Suprapubic skin (tissue), 4 donors: ENCODE data around the gene PEMT.

Experiments used
- POLR2A ChIP-seq, 2 donors: fragments of 450-650 bp; IDR thresholded peaks; one replicate each; pipeline ENCODE4 v1.6.1; 2017; ENCODE audit warnings: antibody characterized with exemption in 2 of 2, mild to moderate bottlenecking in 2 of 2, moderate library complexity in 2 of 2
- POLR2AphosphoS5 ChIP-seq, 3 donors: sonication (generic); formaldehyde crosslinking; IDR thresholded peaks; one replicate each; pipeline ENCODE4 v1.6.1; 2017; ENCODE audit warnings: antibody characterized with exemption in 3 of 3
- TF ChIP-seq, protein P1 (sequence below), 2 donors: fragments of 200-600 bp in 1 of 2; fragments of 450-650 bp in 1 of 2; sonication (generic) in 1 of 2; IDR thresholded peaks; one replicate each; pipeline ENCODE4 v1.5.1; 2016 to 2019; ENCODE audit warnings: antibody characterized with exemption in 2 of 2, mild to moderate bottlenecking in 1 of 2, moderate library complexity in 1 of 2

DNA sequence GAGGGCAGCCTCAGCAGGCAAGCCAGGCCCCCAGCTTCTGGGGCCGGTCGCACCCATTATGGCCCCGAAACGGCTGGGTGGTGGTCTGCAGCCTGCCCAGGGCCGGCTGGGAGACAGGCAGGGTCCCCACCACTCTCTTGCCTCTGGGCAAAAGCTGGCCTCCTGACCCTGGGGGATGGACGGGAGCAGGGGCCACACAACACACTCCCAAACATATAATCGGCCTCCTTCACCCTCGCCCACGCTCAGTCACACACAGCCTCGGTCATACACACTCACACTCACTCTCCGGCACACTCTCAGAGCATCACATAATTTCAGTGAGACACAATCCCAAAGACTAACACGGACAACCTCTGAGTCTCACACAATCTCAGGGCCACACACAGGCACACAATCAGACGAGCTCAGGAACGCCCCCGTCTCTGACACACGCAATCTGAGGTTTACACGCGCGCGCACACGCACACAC, 589 bp downstream of the PEMT start:
- TF ChIP-seq, protein P1, sequence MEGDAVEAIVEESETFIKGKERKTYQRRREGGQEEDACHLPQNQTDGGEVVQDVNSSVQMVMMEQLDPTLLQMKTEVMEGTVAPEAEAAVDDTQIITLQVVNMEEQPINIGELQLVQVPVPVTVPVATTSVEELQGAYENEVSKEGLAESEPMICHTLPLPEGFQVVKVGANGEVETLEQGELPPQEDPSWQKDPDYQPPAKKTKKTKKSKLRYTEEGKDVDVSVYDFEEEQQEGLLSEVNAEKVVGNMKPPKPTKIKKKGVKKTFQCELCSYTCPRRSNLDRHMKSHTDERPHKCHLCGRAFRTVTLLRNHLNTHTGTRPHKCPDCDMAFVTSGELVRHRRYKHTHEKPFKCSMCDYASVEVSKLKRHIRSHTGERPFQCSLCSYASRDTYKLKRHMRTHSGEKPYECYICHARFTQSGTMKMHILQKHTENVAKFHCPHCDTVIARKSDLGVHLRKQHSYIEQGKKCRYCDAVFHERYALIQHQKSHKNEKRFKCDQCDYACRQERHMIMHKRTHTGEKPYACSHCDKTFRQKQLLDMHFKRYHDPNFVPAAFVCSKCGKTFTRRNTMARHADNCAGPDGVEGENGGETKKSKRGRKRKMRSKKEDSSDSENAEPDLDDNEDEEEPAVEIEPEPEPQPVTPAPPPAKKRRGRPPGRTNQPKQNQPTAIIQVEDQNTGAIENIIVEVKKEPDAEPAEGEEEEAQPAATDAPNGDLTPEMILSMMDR (IDR thresholded peaks at IDR 0.05) = no peak
- TF ChIP-seq POLR2A (IDR thresholded peaks at IDR 0.05) = no peak
- TF ChIP-seq POLR2AphosphoS5 (IDR thresholded peaks at IDR 0.05) = no peak
